Hematopoietic multipotent progenitor cell treated with erythropoietin and hydrocortisone succinate and interleukin-3 and kit ligand, for 15 days (in vitro differentiated cells): ENCODE measurements around the gene FAM83G.
"Not testable (repeated sequence)": the region's sequence is repeated elsewhere in the genome, so short reads cannot be mapped to it uniquely, and the experiment has no call there.

Experiments used
- DNase-seq: peaks from one replicate; pipeline ENCODE4 v3.0.0-alpha.2; 2015; ENCODE audit warnings: low spot score

FAM83G gene, protein sequence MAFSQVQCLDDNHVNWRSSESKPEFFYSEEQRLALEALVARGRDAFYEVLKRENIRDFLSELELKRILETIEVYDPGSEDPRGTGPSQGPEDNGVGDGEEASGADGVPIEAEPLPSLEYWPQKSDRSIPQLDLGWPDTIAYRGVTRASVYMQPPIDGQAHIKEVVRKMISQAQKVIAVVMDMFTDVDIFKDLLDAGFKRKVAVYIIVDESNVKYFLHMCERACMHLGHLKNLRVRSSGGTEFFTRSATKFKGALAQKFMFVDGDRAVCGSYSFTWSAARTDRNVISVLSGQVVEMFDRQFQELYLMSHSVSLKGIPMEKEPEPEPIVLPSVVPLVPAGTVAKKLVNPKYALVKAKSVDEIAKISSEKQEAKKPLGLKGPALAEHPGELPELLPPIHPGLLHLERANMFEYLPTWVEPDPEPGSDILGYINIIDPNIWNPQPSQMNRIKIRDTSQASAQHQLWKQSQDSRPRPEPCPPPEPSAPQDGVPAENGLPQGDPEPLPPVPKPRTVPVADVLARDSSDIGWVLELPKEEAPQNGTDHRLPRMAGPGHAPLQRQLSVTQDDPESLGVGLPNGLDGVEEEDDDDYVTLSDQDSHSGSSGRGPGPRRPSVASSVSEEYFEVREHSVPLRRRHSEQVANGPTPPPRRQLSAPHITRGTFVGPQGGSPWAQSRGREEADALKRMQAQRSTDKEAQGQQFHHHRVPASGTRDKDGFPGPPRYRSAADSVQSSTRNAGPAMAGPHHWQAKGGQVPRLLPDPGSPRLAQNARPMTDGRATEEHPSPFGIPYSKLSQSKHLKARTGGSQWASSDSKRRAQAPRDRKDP

DNA sequence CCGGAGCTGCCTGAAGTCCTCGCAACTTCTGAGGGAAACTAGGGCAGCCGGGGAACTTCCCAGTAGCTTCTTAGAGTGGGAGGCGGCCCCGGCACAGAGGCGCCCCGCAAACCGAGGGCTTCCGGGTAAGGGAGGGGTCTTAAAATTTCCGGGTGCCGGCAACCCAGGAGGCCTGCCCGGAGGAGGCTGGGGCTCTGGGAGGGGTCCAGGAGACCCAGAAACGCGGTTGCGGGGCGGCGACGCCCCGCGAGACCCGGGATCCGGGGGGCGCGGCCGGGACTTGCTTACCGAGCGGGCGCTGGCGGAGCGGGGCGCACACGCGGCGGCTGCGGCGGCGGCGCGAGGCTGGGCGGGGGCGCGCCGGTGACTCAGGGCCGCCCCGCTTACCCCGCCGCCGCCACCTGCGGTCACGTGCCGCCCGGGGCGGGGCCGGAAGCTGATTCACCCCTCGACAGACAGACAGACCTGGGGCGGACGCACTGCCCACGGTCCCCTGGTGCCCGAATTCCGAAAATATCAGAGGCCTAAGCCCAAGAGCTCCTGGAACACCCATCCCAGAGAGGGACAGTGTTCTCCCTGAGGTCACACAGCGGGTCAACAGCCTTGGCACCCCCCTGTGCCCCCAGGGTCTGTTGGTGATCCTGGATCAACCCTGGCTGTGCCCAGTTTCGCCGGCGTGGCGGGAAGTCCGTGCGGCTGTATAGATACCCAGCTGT is at the start of gene FAM83G:
Gene FAM83G, minus strand, starts transcription at position 344 of the 716 bp plus-strand sequence. CDS start 723 bp downstream, outside the sequence.
- DNase-seq = peak; percentile 46

DNA sequence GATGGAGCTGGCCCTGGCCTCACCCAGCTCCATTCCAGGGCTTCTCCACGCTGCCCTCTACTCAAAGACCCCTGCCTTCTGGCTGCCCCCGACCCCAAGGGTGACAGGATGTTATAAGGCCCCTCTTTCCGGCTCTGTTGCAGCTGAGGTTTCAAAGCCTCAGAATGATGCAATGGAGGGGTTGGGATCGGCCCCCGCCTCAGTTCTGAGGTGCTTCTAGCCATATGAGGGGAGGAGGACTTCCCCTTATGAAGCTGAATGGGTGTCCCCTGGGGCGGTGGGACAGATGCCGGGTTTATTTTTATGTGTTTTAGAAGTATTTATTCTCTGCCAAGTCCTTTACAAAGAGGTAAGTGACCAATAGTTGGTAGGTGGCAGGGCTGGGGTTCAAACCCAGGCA is 44.3 kb upstream of the FAM83G start:
- DNase-seq = not testable (repeated sequence)

DNA sequence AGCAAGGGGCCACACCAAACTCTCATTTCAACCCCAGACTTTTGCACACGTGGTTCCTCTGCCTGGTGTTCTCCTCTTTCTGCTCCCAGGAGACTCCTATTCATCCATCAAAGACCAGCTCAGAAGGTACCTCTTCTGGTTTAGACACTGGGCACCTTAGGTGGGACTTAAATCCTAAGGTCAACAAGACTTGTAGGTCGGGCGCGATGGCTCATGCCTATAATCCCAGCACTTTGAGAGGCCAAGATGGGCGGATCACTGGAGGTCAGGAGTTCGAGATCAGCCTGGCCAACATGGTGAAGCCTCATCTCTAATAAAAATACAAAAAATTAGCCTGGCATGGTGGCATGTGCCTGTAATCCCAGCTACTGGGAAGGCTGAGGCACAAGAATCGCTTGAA is 42.9 kb upstream of the FAM83G start:
- not testable (repeated sequence) for DNase-seq

DNA sequence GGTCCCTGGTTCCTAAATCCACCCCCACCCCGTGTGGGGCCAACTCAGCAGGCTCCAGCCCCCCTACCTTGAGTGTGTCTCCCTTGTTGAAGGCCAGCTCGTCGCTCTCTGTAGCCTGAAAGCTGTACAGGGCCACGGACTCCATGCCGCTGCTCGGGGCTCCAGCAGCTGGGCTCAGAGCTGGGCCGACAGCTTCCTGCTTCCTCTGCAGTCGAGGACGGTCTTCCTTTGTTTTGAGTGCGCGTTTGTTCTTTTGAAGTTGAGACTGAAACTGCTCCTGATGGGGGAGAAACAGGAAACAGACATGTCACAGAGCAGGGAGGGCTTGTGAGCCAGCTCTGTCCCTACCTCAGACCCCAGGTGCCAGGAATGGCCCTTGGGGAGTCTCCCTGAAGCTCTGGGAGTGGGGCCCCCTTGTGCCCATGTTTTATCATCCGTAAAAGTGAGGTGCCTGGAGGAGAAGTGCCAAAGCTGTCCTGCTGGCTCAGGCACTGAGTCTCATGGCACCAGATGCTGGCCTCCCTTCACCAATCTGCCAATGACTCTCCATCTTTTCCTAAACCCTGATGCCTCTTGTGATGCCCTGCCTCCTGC is 42.3 kb upstream of the FAM83G start, which contains the start of gene GRAP:
Gene GRAP, minus strand, starts transcription at position 176 of the 594 bp plus-strand sequence. Its CDS starts 31 bp downstream, at position 145.
- not testable (repeated sequence) for DNase-seq

DNA sequence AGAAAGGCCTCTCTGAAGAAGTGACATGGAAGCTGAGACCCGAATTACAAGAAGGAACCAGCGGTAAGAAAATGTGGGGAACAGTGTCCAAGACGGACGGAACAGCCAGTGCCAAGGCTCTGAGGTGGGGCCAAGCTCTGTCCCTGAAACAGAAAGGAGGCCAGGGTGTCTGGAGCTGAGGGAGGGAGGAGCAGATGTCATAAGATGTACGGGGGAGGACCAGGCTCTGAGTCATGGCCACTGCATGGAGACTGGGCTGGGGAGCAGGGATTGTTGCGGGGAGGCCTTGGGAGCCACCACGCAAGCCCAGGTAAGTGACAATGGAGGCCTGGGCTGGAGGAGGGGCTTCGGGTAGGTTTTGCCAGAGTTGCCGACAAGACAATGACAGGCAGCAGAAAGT is 40.1 kb upstream of the FAM83G start:
- not testable (repeated sequence) for DNase-seq

DNA sequence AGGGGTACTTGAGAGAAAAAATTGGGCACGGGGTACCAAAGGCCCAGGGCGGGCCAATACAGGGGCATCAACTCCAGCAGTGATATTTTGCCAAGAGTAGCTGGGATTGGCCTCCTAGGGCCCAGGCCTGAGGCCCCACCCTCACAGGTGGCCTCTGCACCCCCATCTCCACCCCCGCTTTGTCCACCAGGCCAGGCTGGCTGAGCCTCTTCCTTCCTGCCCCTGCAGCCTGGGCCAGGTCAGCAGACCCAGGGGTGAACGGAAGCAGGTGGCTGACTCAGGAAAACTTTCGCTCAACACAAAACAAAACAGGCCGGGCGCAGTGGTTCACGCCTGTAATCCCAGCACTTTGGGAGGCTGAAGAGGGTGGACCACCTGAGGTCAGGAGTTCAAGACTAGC is 38.5 kb upstream of the FAM83G start:
- DNase-seq = not testable (repeated sequence)

DNA sequence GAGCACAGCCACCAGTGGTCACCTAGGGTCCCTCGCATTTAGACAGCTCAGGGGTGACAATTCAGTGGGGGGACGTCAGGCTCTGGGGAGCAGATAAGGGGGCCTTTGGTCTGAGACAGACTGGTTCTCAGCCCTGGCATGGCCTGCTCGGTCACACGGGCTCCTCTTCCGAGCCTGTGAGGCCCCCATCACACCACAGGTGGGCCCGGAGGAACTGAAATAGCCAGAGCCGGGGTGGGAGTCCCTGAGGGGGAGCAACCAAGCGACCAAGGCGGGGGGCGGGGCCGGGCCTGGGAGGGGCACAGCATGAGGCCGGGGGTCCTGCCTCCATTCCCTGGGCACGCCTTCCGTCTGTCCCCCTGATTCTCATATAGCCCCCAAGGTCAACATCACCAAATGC is 37.8 kb upstream of the FAM83G start:
- not testable (repeated sequence) for DNase-seq

DNA sequence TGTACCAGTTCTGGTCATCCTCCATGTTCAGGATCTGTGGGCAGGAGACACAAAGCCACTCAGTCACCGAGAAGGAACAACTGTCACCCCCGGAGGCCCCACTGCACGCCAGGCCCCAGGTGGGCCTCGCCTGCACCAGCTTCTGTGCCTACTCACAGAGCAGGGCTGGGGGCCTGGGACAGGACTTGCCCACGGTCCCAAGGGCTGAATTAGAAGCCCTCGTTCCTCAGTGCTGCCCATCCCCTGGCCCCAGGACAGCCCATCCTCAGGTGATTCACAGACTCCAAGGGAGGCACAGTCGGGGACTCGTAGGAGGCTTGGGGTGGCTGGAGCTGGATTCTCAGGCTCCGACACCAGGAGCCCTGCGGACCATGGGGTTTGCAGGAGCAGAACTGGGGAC is 37.3 kb upstream of the FAM83G start:
- DNase-seq = not testable (repeated sequence)

DNA sequence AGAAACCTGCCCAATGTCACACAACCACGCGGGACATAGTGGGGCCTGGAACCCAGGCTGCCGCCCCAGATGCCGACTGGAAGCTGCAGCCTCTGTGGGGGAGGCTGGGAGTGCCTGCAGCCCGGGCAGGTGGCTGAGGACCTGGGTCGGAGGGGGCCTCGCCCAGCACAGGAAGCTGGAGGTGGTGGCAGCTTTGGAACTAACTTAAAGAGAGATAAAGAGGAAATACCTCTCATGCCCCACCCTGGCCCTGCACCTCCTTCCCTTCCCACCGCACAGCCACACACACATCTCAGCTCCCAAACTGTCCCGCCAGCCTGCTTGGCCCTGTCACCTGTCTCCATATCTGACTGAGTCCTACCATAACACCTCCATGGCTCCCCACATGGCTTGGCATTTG is 35.8 kb upstream of the FAM83G start:
- DNase-seq = not testable (repeated sequence)

DNA sequence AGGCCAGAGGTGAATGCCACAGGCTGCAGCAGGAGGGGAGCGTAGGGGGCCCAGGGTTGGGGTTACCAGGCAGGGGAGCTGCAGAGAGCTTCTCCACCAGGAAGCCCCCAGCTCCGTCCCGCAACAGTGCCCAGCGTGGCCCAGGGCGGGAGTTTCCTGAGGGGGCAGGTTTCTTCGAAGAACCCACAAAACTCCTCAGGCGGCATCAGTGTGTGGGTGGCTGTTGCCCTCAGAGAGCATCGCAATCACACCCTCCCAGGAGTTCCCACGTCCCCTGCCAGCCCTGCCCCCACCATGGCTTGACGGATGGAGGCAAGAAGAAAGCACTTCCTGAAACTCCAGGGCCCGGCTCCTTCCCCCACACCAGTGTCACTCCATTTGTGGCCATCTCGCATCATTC is 34.2 kb upstream of the FAM83G start:
- DNase-seq = not testable (repeated sequence)

DNA sequence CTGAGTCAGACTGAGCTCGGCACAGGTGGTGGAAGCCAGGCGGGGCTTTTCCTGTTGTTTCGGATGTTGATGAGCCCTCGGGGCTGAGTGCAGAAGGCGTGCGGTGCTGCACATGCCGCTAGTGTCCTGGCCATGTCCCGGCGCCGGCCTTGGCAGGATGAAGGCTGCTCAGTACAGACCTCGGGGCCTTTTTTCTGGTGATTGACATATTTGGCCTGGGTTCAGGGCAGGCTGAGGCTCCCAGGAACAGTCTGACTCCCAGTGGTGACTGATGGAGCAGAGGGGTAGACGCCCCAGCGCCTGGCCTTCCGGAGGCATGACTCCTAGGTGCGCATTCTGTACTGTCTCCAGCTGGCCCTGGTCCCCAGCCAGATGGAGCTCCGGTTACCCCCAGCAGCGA is 33.4 kb upstream of the FAM83G start:
- DNase-seq = not testable (repeated sequence)

DNA sequence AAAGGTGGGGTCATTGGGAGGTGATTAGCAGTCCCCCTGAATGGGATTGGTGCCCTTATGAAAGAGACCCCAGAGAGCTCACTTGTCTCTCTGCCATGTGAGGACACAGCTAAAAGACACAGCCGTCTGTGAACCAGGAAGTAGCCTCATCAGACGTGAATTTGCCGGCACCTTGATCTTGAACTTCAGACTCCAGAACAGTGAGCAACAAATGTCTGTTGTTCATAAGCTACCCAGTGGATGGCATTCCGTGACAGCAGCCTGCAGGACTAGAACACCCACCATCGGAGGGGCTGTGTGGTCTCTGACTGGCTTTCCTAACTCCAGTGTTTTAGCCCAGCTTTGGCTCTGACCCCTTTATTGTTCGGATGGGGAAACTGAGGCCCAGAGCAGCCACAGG is 33.0 kb upstream of the FAM83G start:
- DNase-seq = not testable (repeated sequence)

DNA sequence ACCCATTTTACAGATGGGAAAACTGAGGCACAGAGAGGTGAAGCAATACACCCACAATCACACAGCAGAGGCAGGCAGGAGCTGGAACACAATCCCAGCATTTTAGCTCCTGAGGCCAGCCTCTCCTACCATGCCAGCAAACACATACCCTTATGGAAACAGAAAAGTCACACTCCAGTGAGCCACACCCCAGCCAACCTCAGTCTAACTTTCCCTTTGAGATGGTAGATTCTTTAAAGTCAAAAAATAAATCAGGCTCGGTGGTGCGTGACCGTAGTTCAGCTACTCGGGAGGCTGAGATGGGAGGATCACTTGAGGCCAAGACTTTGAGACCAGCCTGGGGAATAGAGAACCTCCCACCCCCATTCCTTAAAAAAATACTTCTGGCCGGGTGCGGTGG is 31.6 kb upstream of the FAM83G start:
- not testable (repeated sequence) for DNase-seq

DNA sequence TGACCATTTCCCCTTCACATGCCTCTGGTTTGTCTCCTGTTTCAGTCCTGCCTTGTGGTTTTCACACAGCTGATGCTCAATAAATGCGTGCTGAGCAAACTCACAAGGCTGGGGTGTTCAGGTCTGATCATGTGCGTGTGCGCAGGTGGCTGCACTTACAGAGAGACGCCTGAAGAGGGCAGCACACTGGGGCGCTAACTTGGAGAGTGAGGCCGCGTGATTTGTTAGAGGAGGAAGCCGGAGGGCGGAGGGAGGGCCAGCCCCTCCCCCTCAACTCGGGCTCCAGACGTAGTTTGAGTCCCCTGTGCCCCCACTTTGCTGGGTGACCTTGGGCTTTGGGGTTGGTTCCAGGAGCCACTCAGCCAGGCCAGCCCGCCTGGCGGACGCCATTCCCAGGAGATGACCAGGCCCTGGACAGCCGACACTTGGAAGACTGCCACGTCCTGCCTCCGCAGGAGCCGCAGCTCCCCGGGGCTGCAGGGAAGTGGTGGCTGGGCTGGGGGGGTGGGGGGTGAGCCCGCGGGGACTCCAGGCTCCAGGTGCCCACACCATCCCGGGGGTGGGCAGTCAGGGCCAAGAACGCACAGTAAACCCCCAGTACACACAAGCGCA is 27.9 kb upstream of the FAM83G start:
- DNase-seq = not testable (repeated sequence)

DNA sequence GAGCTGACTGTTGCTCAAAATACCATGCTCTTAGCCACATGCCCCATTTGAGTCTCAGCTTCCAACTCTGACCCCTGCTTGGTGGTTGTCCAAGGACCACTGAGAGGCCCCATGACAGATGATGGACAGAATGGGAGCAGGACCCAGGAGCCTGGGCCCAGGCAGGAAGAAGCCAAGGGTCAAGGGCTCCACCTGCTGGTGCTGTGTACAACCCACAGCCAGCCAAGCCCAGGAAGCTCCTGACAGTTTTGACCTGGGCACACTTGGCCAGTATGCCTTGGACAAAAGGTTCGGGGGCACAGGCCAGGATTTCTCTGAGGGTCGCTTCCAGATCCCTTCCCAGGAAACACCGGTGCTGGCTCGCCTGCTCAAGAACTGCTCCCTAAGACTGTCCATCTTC is 27.2 kb upstream of the FAM83G start:
- DNase-seq = not testable (repeated sequence)

DNA sequence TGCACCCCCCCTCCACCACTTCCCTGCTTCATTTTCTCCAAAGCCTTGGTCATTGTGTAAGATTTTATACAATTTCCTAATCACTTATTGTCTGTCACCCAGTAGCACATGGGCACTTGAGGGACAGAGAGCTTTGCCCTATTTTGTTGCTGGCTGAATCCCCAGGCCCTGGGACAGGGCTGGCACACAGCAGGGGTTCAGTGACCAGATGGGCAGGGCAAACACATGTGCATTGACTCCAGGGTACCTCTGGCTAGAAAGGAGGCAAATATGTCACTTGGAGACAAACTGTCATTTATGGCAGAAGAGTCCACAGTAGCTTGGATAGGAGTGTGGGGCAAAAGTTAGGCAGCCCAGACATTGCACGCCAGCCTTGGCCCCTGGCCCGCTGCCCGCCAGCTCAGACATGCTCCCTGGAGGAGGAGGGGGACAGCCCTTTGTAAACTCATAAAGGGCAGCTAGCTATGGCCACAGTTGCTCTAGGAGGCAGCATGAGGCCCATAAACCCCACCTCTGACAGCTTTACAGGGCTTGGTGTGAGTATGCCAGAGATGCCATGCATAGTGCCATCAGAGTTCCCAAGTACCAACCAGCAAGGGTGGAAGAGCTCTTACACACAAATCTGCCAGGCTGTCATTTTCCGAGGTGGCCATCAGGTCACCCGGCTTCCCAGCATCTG is 26.3 kb upstream of the FAM83G start:
- DNase-seq = not testable (repeated sequence)

DNA sequence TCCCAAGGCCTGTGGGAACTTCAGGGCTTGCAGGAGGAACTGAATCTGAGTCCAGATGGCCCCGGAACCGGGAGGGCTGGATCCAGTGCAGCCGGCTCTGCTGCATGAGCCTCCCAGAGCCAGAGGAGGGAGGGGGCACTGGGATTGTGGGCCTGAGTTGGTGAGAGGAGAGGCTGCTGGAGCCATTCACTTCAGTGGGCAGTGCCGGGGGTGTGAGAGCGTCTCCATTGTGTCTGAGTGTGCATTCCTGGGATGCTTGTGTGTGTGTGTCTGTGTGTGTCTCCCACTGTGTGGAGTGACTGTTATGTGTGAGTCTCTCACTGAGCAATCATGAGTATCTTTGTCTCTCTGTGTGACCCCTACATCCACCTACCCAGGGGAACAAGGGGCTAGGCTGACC is 25.2 kb upstream of the FAM83G start:
- not testable (repeated sequence) for DNase-seq

DNA sequence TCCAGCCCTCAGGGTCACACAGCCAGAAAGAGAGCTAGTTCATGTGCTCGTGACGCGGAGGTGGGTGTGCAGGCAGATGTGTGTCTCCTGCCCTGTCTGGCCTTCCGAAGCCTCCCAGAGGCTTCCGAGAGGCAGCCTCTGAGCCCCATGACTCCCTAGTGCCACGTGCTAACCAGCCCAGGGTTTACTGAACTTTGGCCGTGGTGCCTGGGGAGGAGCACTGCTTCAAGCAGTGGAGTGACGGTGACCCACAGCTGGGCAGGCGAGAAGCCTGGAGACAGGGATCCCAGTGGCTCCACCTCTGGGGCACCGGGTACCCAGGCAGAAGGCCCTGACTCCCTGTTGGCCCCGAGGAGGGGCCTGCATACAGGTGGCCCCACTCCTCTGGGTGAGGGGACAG is 24.1 kb upstream of the FAM83G start:
- not testable (repeated sequence) for DNase-seq

DNA sequence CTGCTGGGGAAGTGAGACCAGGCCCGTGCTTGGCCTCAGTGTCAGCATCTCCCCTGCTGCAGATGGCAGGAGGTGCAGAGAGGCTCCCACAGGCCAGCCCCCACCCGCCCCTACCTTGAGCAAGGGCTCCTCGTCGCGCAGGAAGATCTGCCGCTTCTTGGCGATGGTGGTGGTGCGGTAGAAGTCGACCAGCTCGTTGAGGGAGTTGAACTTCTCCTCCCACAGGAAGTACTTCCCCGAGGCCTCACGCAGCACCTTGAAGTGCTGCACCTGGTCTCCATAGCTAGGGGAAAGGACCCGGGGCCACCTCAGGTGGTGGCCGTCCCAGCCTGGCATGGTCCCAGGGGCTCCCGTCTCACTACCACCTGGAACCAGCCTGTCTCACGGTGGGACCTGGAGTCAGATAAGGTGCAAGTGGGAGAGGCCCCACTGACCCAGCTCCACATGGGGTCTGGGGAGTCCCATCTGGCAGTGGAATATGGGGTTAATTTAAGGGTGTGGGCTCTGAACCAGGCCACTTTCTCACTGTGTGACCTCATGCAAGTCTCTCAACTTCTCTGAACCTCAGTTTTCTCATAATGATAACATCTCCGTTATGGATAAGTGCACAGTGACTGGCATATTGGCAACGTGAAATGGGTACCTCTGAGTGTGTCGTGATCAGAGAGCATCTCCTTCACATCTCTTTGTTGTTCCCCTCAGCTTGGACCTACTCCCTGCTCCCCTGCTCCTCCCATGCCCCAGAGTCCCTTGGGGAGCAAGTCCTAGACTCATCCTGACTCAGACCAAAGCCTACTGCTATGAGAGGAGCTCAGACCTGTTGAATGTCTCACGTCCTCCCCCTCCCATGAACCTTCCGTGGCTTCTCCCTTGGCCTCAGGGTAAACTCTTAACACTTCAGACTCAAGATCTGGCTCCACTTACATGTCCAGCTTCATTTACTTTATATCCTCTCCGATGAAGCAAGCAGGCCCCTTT is 19.8 kb upstream of the FAM83G start:
- no peak for DNase-seq
